DMS 273 (cell line): ENCODE results near the gene TLR3.
"Not testable (repeated sequence)": the region's sequence is repeated elsewhere in the genome, so short reads cannot be mapped to it uniquely, and the experiment has no call there.

Experiments
- DNase-seq: peaks from one replicate; lab custom pipeline; 2025; ENCODE audit not compliant: unreplicated experiment; lab: John Stamatoyannopoulos, UW

TLR3 gene

DNA sequence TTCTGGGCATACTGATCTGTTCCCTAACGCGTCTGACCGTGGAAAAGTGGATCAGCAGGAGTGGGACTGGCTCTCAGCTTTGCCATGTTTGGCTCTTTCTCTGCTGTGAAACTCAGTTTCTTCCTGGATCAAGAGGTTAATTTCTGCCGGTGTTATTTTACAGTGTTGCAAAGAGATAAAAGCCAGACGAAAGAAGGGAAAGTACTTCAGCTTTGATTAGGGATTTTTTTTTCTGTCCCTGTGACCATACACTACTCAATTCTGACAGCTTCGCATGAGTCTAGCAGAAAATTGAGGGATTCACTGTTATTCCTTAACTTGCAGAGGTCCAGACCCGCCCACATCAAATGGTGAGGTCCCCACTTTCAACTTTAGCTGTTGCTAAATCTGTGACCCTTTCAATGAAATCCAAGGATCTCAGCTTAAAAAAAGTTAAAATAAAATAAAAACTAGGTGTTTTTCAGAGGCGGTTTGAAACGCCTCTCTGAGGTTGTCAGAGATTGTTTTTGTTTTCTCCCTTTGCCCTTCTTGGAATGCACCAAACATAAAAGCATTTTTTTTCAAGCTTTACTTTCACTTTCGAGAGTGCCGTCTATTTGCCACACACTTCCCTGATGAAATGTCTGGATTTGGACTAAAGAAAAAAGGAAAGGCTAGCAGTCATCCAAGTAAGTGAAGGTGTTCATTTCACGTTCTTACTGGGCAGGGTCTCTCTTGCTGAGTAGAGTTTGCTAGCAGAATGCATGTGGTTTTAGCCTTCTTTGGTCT lies at the start of gene TLR3:
TSS of gene TLR3 (plus strand) at position 576 of the 768 bp plus-strand sequence. CDS start 7,464 bp downstream, outside the sequence.
- DNase-seq, result peak; percentile 7

- DNase-seq, result no peak
These were observed 49.7 kb upstream of the TLR3 start for GRCh38 chr4:186019269-186019668.

DNA sequence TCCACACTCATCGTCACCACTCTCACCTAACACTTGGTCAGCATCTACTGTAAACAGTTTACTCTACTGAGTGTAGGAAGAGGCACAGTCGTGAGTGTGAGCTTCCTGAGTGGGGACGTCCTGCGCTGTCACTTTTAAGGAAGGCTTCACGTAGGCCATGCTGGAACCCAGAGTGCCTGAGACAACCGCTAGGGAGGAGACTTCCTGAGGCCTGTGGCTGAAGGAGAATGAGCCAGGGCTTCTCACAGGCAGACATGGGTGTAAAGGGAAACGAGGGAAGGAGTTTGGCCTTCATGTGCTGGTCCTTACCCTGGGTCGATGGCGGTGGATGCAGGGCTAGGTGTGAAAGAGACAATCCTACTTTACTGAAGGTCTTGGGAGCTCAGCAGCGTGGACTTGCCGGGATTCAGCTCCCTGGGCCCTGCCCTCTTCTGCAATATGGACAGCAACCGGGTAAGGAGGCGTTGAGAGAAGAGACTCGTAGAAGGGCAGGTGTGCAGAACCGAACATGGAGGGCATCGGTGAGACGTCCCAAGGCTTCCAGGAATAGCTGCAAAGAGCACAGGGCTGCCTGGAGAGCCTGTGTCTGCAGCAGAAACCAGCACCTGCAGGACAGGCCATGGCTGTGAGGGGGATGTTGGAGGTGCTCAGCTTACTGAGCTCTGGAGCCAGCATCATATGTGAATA lies 48.7 kb upstream of the TLR3 start:
- DNase-seq, result no peak

DNA sequence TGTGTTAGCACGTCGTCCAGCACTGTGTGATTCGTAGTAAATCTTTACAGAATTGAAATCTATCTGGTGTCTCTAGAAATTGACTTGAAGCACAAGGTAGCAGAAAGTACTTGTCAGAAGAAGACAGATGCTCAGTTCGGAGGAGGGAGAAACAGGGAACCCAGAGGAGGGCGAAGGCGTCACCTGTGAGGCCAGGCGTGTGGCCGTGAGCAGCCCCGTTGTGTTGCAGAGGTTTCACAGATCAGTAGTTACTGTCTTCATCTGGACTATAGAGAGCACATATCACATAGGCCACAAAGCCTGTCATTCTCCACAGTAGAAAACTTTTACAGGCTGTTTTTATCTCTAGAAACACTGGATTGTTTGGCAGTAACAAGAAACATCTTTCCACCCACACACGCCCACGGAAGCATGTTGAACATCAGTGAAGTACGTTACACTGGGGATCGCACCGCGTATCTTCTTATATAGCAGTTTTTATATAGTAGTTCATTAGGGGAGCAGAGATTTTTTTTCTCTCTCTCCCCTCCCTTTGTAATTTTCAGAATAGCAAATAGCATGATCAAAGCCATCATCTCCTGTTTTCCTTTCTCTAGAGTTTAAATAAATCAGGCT lies 48.1 kb upstream of the TLR3 start:
- no peak for DNase-seq

GRCh38 chr4:186021461-186022167 lies 47.3 kb upstream of the TLR3 start:
- DNase-seq, result peak; percentile 63

DNA sequence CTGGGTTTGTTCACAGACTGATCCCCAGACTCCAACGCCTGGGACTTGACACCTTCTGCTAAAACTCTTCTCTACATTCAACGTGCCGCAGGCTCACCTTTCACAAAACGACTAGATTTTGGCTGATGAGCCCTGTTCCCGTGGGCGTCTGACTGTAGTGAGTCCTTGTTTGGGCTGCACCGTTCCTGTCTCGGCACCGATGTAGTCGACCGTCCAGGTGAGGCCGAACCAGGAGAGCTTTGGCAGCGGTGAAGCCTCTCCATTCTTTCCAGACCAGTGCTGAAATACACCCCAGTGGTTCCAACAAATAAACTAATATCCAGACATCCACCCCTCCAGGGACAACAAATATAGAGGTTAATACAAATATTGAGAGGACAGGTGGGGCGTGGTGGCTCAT lies 45.0 kb upstream of the TLR3 start:
- DNase-seq, result no peak

DNA sequence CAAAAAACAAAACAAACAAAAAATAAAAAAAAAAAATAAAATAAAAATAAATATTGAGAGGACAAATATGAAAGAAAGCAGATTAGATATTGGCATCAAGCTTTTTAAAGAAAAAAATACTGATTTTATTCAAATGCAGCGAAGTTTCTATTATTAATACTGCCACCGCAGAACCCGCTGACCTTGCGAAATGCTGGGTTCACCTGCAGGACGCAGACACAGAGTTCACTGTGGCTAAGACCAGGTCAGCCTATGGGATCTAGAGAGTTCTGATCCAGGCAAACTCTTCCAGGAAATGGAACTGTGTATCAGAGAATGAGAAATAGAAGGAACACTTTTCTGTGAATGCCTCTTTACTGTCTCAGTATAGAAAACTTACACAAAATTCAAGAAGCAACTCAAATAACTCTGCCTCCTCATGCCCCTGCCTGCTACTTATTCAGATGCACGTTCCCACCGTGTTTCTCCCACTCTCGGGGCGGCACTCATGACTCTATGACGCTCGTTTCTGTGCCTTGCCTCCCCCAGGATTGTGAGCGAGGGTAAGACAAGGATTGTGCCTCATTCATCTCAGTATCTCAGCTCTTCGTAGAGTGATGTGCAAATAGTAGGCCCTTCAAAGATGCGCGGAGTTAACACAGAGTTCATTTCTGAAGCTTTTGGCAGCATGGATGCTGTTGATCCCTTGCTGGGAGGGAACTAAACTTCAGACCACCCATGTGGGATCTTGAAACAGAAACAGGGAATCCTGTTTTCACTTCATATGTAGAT lies 44.1 kb upstream of the TLR3 start:
- DNase-seq, result no peak

DNA sequence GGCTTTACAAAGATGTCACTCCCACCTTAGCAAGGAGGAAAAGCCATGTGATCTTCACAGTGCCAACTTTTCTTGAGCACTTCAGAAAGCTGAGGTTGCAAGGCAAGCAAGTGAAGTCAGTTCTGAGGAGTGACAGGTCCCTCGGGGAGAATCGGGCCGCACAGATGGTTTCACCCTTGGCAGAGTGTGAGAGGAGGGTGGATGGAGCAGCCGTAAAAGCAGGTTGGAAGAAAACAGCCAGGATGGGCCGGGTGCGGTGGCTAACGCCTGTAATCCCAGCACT lies 43.6 kb upstream of the TLR3 start:
- no peak for DNase-seq

- no peak for DNase-seq
These were observed 41.6 kb upstream of the TLR3 start for GRCh38 chr4:186027405-186027804.

GRCh38 chr4:186029571-186030398 lies 39.2 kb upstream of the TLR3 start:
- DNase-seq, result peak; percentile 24

DNA sequence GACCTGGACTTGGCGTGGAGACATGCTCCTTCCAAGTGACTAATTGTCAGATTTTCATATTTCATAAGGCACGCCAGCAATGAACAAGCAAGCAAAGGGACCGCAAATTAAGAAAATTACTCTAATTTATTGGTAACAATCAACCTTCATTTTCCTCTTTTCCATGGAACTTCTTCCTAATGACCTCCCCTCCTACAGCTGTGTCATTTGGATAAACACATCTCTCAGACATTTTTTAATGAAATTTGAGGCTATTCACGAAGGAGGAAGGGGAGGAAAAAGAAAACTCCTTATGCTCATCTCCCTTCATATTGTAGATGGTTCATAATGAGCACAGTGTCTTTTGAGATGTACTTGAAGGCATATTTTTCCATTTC lies 38.6 kb upstream of the TLR3 start:
- DNase-seq, result no peak

GRCh38 chr4:186030795-186031194 lies 38.2 kb upstream of the TLR3 start:
- no peak for DNase-seq

GRCh38 chr4:186032259-186032658 lies 36.7 kb upstream of the TLR3 start:
- peak; percentile 43 for DNase-seq

GRCh38 chr4:186033027-186033426 lies 35.9 kb upstream of the TLR3 start:
- DNase-seq, result no peak

GRCh38 chr4:186034613-186035012 lies 34.3 kb upstream of the TLR3 start:
- not testable (repeated sequence) for DNase-seq

GRCh38 chr4:186036976-186037581 lies 31.9 kb upstream of the TLR3 start:
- DNase-seq, result no peak

GRCh38 chr4:186037692-186038658 lies 31.0 kb upstream of the TLR3 start:
- DNase-seq, result peak; percentile 70

- DNase-seq, result no peak
These were observed 29.3 kb upstream of the TLR3 start for GRCh38 chr4:186039697-186040096.

- DNase-seq, result no peak
These were observed 28.6 kb upstream of the TLR3 start for GRCh38 chr4:186040316-186040715.
